ENCODE results near the gene TNRC18.

DNA sequence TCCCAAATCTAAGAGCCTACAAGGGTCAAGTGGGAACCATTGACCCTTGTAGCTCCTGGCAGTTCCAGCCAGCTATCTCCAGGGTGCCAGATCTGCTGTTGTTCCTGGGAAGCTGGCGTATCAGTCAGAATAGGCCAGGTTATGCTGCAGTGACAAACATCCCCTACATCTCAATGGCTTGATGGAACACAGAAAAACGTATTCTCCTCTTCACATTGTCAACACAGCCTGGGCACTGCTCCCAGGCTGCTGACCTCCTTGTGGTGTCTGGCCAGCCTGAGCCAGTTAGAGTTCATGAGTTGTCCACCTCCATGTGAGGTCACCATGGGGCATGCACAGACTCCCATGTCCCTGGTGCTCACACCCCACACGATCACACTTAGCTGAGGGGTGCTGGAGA lies 9.5 kb upstream of the TNRC18 start:
- no peak for TF ChIP-seq TAF1 (IDR thresholded peaks at IDR 0.05; ENCODE audit: low read depth, low read length)
- no peak for TF ChIP-seq POLR2A (IDR thresholded peaks at IDR 0.05; ENCODE audit: low read depth, low read length)
- no peak for TF ChIP-seq POLR2AphosphoS5 (IDR thresholded peaks at IDR 0.05; ENCODE audit: low read depth, low read length)
- TF ChIP-seq POU2F2 (IDR thresholded peaks at IDR 0.05; ENCODE audit: low read depth, low read length): no peak
- TF ChIP-seq SPI1 (IDR thresholded peaks at IDR 0.05; ENCODE audit: low read depth, low read length): no peak
